Esophagus squamous epithelium (tissue), 4 donors: ENCODE results near the gene GCLC.

Experiments used
- POLR2A ChIP-seq, 4 donors: fragments of 450-650 bp; IDR thresholded peaks; one replicate each; pipeline ENCODE4 v1.6.1; 2017; ENCODE audit warnings: antibody characterized with exemption in 4 of 4, mild to moderate bottlenecking in 4 of 4, moderate library complexity in 3 of 4
- TF ChIP-seq, protein P1 (sequence below), 6 experiments: fragments of 450-650 bp in 4 of 6; fragments of 200-600 bp in 2 of 6; sonication (generic) in 2 of 6; IDR thresholded peaks; one replicate each; pipeline ENCODE4 v1.5.1; 2016 to 2019; ENCODE audit warnings: antibody characterized with exemption in 6 of 6, mild to moderate bottlenecking in 4 of 6, moderate library complexity in 4 of 6

DNA sequence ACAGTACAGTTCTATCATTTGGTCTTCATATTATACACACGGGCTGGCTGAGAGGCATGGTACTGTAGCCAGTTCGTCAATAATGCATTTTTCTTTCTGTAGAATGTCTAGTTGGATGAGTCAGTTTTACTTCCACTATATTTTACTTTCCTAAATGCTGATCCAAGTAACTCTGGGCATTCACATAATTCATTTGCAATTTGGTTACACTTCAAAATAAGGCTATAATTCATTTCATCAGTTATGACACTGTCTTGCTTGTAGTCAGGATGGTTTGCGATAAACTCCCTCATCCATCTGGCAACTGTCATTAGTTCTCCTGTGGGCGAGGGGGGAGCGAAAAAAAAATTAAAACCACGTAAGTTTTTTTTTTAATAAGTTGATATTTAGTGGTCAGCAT, 46.3 kb downstream of the GCLC start:
- TF ChIP-seq, protein P1, sequence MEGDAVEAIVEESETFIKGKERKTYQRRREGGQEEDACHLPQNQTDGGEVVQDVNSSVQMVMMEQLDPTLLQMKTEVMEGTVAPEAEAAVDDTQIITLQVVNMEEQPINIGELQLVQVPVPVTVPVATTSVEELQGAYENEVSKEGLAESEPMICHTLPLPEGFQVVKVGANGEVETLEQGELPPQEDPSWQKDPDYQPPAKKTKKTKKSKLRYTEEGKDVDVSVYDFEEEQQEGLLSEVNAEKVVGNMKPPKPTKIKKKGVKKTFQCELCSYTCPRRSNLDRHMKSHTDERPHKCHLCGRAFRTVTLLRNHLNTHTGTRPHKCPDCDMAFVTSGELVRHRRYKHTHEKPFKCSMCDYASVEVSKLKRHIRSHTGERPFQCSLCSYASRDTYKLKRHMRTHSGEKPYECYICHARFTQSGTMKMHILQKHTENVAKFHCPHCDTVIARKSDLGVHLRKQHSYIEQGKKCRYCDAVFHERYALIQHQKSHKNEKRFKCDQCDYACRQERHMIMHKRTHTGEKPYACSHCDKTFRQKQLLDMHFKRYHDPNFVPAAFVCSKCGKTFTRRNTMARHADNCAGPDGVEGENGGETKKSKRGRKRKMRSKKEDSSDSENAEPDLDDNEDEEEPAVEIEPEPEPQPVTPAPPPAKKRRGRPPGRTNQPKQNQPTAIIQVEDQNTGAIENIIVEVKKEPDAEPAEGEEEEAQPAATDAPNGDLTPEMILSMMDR (IDR thresholded peaks at IDR 0.05): no peak
- TF ChIP-seq POLR2A (IDR thresholded peaks at IDR 0.05): no peak
